PC-3 (cell line): ENCODE results near the gene FAM43B. TPM values are rescaled to one million over a fixed set of nuclear protein-coding genes. Genes with fewer than 3 reads are reported as not detected.
A peak's percentile ranks its signal among the peaks of the same experiment; 100 is the strongest.

ENCODE experiments used
- ATAC-seq: fragments of 200-7000 bp; cut with Tn5 transposase; 2 replicates; pipeline ENCODE4 v1.9.1; 2020; ENCODE audit warnings: mild to moderate bottlenecking, moderate library complexity
- BruUV-seq: library from RNA; stranded (reverse); fragments of 400-500 nt; replicated peaks from 2 replicates; lab custom pipeline; 2021; lab: Mats Ljungman, UMichigan
- CTCF ChIA-PET: fragments of 300-600 bp; sonication (Branson Sonifier 250); formaldehyde crosslinking; loops from one replicate; lab custom pipeline; 2022; ENCODE audit warnings: antibody characterized with exemption; lab: Charles Lee
- POLR2A ChIA-PET: fragments of 300-600 bp; sonication (Branson Sonifier 250); formaldehyde crosslinking; loops from one replicate; lab custom pipeline; 2022; ENCODE audit warnings: antibody characterized with exemption; ENCODE audit not compliant: unreplicated experiment; lab: Charles Lee
- DNase-seq: peaks from one replicate; pipeline ENCODE4 v3.0.0-alpha.2; 2015
- H2AFZ ChIP-seq: fragments of 300-600 bp; sonication (generic); 2 replicates; pipeline ENCODE4 v1.6.0; 2016; ENCODE audit warnings: antibody characterized with exemption, low read length
- H3F3A ChIP-seq: fragments of 300-600 bp; sonication (generic); one replicate; pipeline ENCODE4 v1.6.0; 2017; ENCODE audit warnings: antibody characterized with exemption, low read length, control low read depth, mild to moderate bottlenecking; ENCODE audit not compliant: unreplicated experiment
- H3K27ac ChIP-seq: fragments of 300-600 bp; sonication (generic); 2 replicates; pipeline ENCODE4 v1.5.1; 2016; ENCODE audit warnings: mild to moderate bottlenecking, low read length
- H3K27me3 ChIP-seq: fragments of 300-600 bp; sonication (generic); 2 replicates; pipeline ENCODE4 v1.6.1; 2016; ENCODE audit warnings: low read length, mixed read lengths
- H3K36me3 ChIP-seq: fragments of 300-600 bp; sonication (generic); 2 replicates; pipeline ENCODE4 v1.6.1; 2016; ENCODE audit warnings: low read depth, mixed run types, low read length, mixed read lengths
- H3K4me1 ChIP-seq: fragments of 300-600 bp; sonication (generic); 2 replicates; pipeline ENCODE4 v1.5.1; 2016; ENCODE audit warnings: low read length; ENCODE audit not compliant: insufficient read depth
- H3K4me2 ChIP-seq: fragments of 300-600 bp; sonication (generic); 2 replicates; pipeline ENCODE4 v1.6.0; 2016; ENCODE audit warnings: low read length
- H3K4me3 ChIP-seq: fragments of 300-600 bp; sonication (generic); 2 replicates; pipeline ENCODE4 v1.5.1; 2016; ENCODE audit warnings: mild to moderate bottlenecking, low read length, mixed read lengths
- H3K79me2 ChIP-seq: fragments of 300-600 bp; sonication (generic); 2 replicates; pipeline ENCODE4 v1.6.1; 2017; ENCODE audit warnings: low read length, mixed read lengths
- H3K9ac ChIP-seq: fragments of 300-600 bp; sonication (generic); 2 replicates; pipeline ENCODE4 v1.6.0; 2016; ENCODE audit warnings: mild to moderate bottlenecking, low read length
- H3K9me2 ChIP-seq: fragments of 300-600 bp; sonication (generic); replicated peaks from 2 replicates; pipeline ENCODE4 v1.6.1; 2016; ENCODE audit warnings: mixed run types, low read length, mixed read lengths
- H3K9me3 ChIP-seq: fragments of 300-600 bp; sonication (generic); 2 replicates; pipeline ENCODE4 v1.6.1; 2016; ENCODE audit warnings: low read length, mixed read lengths
- H4K20me1 ChIP-seq: fragments of 300-600 bp; sonication (generic); 2 replicates; pipeline ENCODE4 v1.6.1; 2016; ENCODE audit warnings: low read length, mixed read lengths
- CTCF ChIP-seq: fragments of 300-600 bp; sonication (generic); conservative IDR thresholded peaks from 2 replicates; pipeline ENCODE4 v1.5.1; 2017; ENCODE audit warnings: antibody characterized with exemption, low read depth, mild to moderate bottlenecking, low read length
- EZH2 ChIP-seq: fragments of 300-600 bp; sonication (generic); IDR thresholded peaks from one replicate; pipeline ENCODE4 v1.6.1; 2017; ENCODE audit warnings: antibody characterized with exemption, mild to moderate bottlenecking, low read length; ENCODE audit not compliant: unreplicated experiment
- EZH2phosphoT487 ChIP-seq: fragments of 300-600 bp; sonication (generic); IDR thresholded peaks from 2 replicates; pipeline ENCODE4 v1.6.1; 2018; ENCODE audit warnings: mild to moderate bottlenecking, antibody characterized with exemption, low read length, borderline replicate concordance
- intact Hi-C: fragments of 100-400 bp; cut with micrococcal nuclease; formaldehyde crosslinking; loops from 2 replicates; pipeline ENCODE4 v1.9.0; 2023
- total RNA-seq: library from RNA; depleted of rRNA; stranded (reverse); fragments of >200 nt; gene quantifications from 2 replicates; pipeline ENCODE4 v1.2.3, GENCODE V29; 2014

The FAM43B gene
- total RNA-seq, 1 experiment from 2014 or later, result 0.11 TPM

GRCh38 chr1:20588634-20589225, 36.4 kb downstream of the FAM43B start, which contains the start of gene CDA:
CDA (plus strand) TSS chr1:20589097; CDS start chr1:20589130, 33 bp downstream.
- CTCF ChIA-PET, result interaction anchor here (0.5 to 1.8 kb wide), 4 partner anchors 14 to 360 kb away, joined by 3 to 9 read pairs (median 4); partner anchors contain the start of gene DDOST
- peak within 1 kb of the TSS; percentile 80 for H3K27ac ChIP-seq
- TF ChIP-seq EZH2phosphoT487 (no peak), CTCF (no peak), EZH2 (no peak)
- no peaks in the 10 kb centered on the region for H3K27me3 ChIP-seq
- peak; percentile 89 for DNase-seq
- peak within 1 kb of the TSS; percentile 29; the same call in 1 of the 2 replicates for H2AFZ ChIP-seq
- no peaks in the 10 kb centered on the region for H3F3A ChIP-seq
- H3K36me3 ChIP-seq, result peaks cover 8% of the 10 kb centered on the region; the same call in 1 of the 2 replicates
- peaks cover 27% of the 10 kb centered on the region for H3K4me1 ChIP-seq
- intact Hi-C loops, result loop anchor here (1.0 to 5.0 kb wide), 2 partner anchors 13 to 66 kb away; no protein-coding TSS in a partner anchor
- H4K20me1 ChIP-seq, result peaks cover 10% of the 10 kb centered on the region
- peak within 1 kb of the TSS; percentile 89 for H3K9ac ChIP-seq
- ATAC-seq, result peak; percentile 86
- no peaks in the 10 kb centered on the region for H3K9me2 ChIP-seq
- POLR2A ChIA-PET, result interaction anchor here (0.6 to 1.6 kb wide), 5 partner anchors 25 to 1383 kb away, joined by 3 to 20 read pairs (median 15); partner anchors contain the start of gene DDOST
- peaks cover 45% of the 10 kb centered on the region for H3K79me2 ChIP-seq
- peak within 1 kb of the TSS; percentile 90 for H3K4me2 ChIP-seq
- BruUV-seq, result no TSS peak
- peak within 1 kb of the TSS; percentile 78 for H3K4me3 ChIP-seq
- H3K9me3 ChIP-seq, result no peaks in the 10 kb centered on the region

GRCh38 chr1:20589331-20590278, 37.2 kb downstream of the FAM43B start:
- peak overlapping the region; percentile 80 for H3K27ac ChIP-seq
- H3K9me2 ChIP-seq, result no peaks in the 10 kb centered on the region
- H3K4me3 ChIP-seq, result peak overlapping the region; percentile 78
- H4K20me1 ChIP-seq, result peaks cover 10% of the 10 kb centered on the region
- peaks cover 45% of the 10 kb centered on the region for H3K79me2 ChIP-seq
- intact Hi-C loops, result loop anchor here (1.0 to 5.0 kb wide), 2 partner anchors 12 to 67 kb away; no protein-coding TSS in a partner anchor
- no peaks in the 10 kb centered on the region for H3K9me3 ChIP-seq
- H3K4me2 ChIP-seq, result peak overlapping the region; percentile 90
- no peak for DNase-seq
- no peaks in the 10 kb centered on the region for H3F3A ChIP-seq
- ChIA-PET CTCF (interaction anchor here (0.5 to 1.8 kb wide), 4 partner anchors 15 to 359 kb away, joined by 3 to 9 read pairs (median 6); no protein-coding TSS in a partner anchor), POLR2A (interaction anchor here (1.6 kb wide), 1 partner anchor 24 kb away, joined by 15 read pairs; no protein-coding TSS in a partner anchor)
- peaks cover 27% of the 10 kb centered on the region for H3K4me1 ChIP-seq
- H3K27me3 ChIP-seq, result no peaks in the 10 kb centered on the region
- no peak for TF ChIP-seq CTCF
- no peak for TF ChIP-seq EZH2
- no peak for TF ChIP-seq EZH2phosphoT487
- H2AFZ ChIP-seq, result peak overlapping the region; percentile 29; the same call in 1 of the 2 replicates
- BruUV-seq, result TSS peak; percentile 67
- ATAC-seq, result peak; percentile 21
- H3K36me3 ChIP-seq, result peaks cover 9% of the 10 kb centered on the region; the same call in 1 of the 2 replicates
- peak overlapping the region; percentile 89 for H3K9ac ChIP-seq
